K562 (cell line): ENCODE measurements around the gene RNF168. TPM values are rescaled to one million over a fixed set of nuclear protein-coding genes. Genes with fewer than 3 reads are reported as not detected.

ENCODE experiments used
- ARNT ChIP-seq, 2 experiments: fragments of 450-650 bp; IDR thresholded peaks; 2 replicates each; pipeline ENCODE4 v1.6.1; 2016; ENCODE audit warnings: mild to moderate bottlenecking in 1 of 2
- FIP1L1 ChIP-seq: fragments of 200-400 bp; formaldehyde crosslinking; IDR thresholded peaks from 2 replicates; pipeline ENCODE4 v1.6.1; 2018; ENCODE audit warnings: mild to moderate bottlenecking, low read depth, low read length; ENCODE audit not compliant: poor library complexity, severe bottlenecking
- HDAC2 ChIP-seq: fragments of 450-650 bp; IDR thresholded peaks from 2 replicates; pipeline ENCODE4 v1.6.1; 2016; ENCODE audit warnings: mild to moderate bottlenecking
- HLTF ChIP-seq: fragments of 450-650 bp; IDR thresholded peaks from 2 replicates; pipeline ENCODE4 v1.6.1; 2016
- NONO ChIP-seq, 2 experiments: fragments of 200-400 bp in 1 of 2; fragments of 450-650 bp in 1 of 2; formaldehyde crosslinking in 1 of 2; IDR thresholded peaks; 2 replicates each; pipeline ENCODE4 v1.6.1; 2017; ENCODE audit warnings: low read depth in 2 of 2, mild to moderate bottlenecking in 2 of 2, moderate library complexity in 2 of 2, low read length in 1 of 2
- POLR2G ChIP-seq: fragments of 200-400 bp; formaldehyde crosslinking; IDR thresholded peaks from 2 replicates; pipeline ENCODE4 v1.6.1; 2017; ENCODE audit warnings: low read depth, mild to moderate bottlenecking, antibody characterized with exemption, low read length, moderate library complexity
- POLR2H ChIP-seq: IDR thresholded peaks from 2 replicates; pipeline ENCODE4 v1.6.1; 2016; ENCODE audit warnings: missing genetic modification characterization, low read depth, mild to moderate bottlenecking, control low read depth, missing compliant biosample characterization, moderate library complexity
- SAP30 ChIP-seq: fragments of 200-600 bp; sonication (generic); IDR thresholded peaks from 2 replicates; pipeline ENCODE4 v1.6.1; 2012; ENCODE audit warnings: borderline replicate concordance, low read depth, mild to moderate bottlenecking, moderate library complexity, low read length, control low read depth, inconsistent platforms; ENCODE audit not compliant: insufficient read depth, poor library complexity, severe bottlenecking
- SIX5 ChIP-seq, 2 experiments: IDR thresholded peaks; 2 replicates each; pipeline ENCODE4 v1.6.1; 2011; ENCODE audit warnings: low read length in 2 of 2, borderline replicate concordance in 1 of 2, low read depth in 1 of 2, mild to moderate bottlenecking in 1 of 2, moderate library complexity in 1 of 2; ENCODE audit not compliant: insufficient read depth in 1 of 2
- SP2 ChIP-seq: IDR thresholded peaks from 2 replicates; pipeline ENCODE4 v1.6.1; 2011; ENCODE audit warnings: mild to moderate bottlenecking, low read depth, low read length, moderate library complexity; ENCODE audit not compliant: poor library complexity, severe bottlenecking; ENCODE audit errors: extremely low read depth
- YY1 ChIP-seq, 3 experiments: IDR thresholded peaks; 2 replicates each; pipeline ENCODE4 v1.6.1; 2011; ENCODE audit warnings: low read length in 2 of 3, mild to moderate bottlenecking in 2 of 3, moderate library complexity in 2 of 3, borderline replicate concordance in 1 of 3, control low read depth in 1 of 3, low read depth in 1 of 3; ENCODE audit not compliant: insufficient read depth in 3 of 3, insufficient replicate concordance in 2 of 3, control insufficient read depth in 1 of 3, insufficient read length in 1 of 3; ENCODE audit errors: extremely low read depth in 1 of 3
- ZNF408 ChIP-seq: fragments of 250-450 bp; sonication (Bioruptor Pico); IDR thresholded peaks from 2 replicates; pipeline ENCODE4 v1.4.0; 2020; ENCODE audit warnings: low read depth, mild to moderate bottlenecking, moderate library complexity
- polyA plus RNA-seq, 8 experiments: library from polyadenylated mRNA; depleted of rRNA in 4 of 8; stranded (reverse) in 5 of 8; unstranded in 3 of 8; fragments of >200 nt; fragmentation: Nextera tagmentation in 2 of 8; fragmentation: Illumina TruSeq in 1 of 8; extraction: Ambion mirVana in 2 of 8; extraction: Trizol in 1 of 8; gene quantifications; 2 replicates each; pipeline versions ENCODE4 v1.2.1 to v1.2.3, GENCODE V29; 2011 to 2014; ENCODE audit warnings: inconsistent platforms in 1 of 8, missing spikeins in 1 of 8
- total RNA-seq, 7 experiments: library from RNA; depleted of rRNA in 6 of 7; stranded (reverse); fragments of >200 nt in 6 of 7; fragmentation: Illumina TruSeq in 2 of 7; extraction: Trizol in 2 of 7; gene quantifications; 2 replicates each; pipeline versions ENCODE4 v1.2.1 to v1.2.3, GENCODE V29; 2011 to 2021; ENCODE audit warnings: low replicate concordance in 1 of 7
- TF ChIP-seq, protein P1 (sequence below), 2 experiments: fragments of 250-450 bp in 1 of 2; fragments of 450-650 bp in 1 of 2; sonication (Bioruptor Pico) in 1 of 2; IDR thresholded peaks; 2 replicates each; pipeline versions ENCODE4 v1.6.1 to v1.8.0; 2016 to 2021; ENCODE audit warnings: mild to moderate bottlenecking in 2 of 2, moderate library complexity in 2 of 2, missing compliant biosample characterization in 1 of 2, missing genetic modification characterization in 1 of 2
- TF ChIP-seq, protein P2 (sequence below): sonication (generic); formaldehyde crosslinking; IDR thresholded peaks from 2 replicates; pipeline ENCODE4 v1.8.1; 2022; ENCODE audit warnings: missing genetic modification reagents
- TF ChIP-seq, protein P3 (sequence below): fragments of 450-650 bp; IDR thresholded peaks from 2 replicates; pipeline ENCODE4 v1.6.1; 2016
- TF ChIP-seq, protein P4 (sequence below), 3 experiments: fragments of 200-800 bp in 1 of 3; sonication (Bioruptor generic) in 1 of 3; sonication (generic) in 1 of 3; formaldehyde crosslinking in 1 of 3; IDR thresholded peaks; 2 replicates each; pipeline versions ENCODE4 v1.6.1 to v1.8.0; 2016 to 2022; ENCODE audit warnings: mild to moderate bottlenecking in 2 of 3, missing compliant biosample characterization in 2 of 3, missing genetic modification characterization in 2 of 3, missing genetic modification reagents in 1 of 3
- TF ChIP-seq, protein P5 (sequence below): sonication (generic); formaldehyde crosslinking; IDR thresholded peaks from 2 replicates; pipeline ENCODE4 v1.8.0; 2022; ENCODE audit warnings: mild to moderate bottlenecking, missing genetic modification reagents, borderline replicate concordance

RNF168 gene
- total and polyA plus RNA-seq, 9 of the 15 experiments (the other 6 are each of a cell fraction or from before 2014, with no cell fraction given) = 6.0 to 32.1 (median 16.6) TPM

DNA sequence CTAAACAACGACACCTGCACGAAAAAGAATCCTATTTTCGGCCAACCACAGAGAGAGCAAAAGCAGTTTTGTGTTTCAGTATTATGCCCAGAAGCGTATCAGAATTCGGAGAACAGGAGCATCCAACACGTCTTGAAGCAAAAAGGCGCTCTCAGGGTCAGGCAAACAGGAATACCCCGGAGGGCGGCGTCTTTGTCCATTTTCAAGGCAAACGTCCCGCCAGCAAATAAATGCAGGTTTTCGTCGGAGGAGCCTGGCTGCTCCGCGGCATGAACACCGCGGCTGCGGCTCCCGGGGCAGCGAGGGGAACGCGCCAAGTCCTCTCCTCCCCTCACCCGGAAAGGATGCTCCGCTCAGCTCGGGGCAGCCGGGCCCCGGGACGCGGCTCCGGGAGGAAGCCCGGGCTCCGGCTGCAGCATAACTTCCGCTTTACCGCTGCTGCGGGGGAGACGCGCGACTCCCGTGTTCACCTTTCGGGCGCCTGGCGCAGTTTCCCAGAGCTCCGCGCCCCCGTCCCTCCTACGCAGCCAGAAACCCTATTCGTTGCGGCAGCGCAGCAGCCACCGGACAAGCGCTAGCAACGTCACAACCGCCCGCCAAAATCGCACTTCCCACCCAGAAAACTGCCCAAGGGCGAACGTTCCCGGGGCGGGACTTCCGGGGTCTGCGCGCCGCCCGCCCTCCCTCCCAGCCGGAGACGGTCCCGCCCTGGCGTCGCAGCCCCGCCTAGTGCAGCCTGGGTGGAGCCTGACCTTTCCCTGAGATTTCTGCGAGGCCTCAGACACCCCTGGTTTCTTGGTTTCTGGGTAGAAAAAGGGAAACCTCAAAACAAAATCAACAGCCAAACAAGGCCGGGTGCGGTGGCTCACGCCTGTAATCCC, at the start of gene RNF168 (continued):
- TF ChIP-seq, protein P1, sequence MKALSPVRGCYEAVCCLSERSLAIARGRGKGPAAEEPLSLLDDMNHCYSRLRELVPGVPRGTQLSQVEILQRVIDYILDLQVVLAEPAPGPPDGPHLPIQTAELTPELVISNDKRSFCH (CRISPR knock-in tag; IDR thresholded peaks at IDR 0.05) = no peak
- TF ChIP-seq, protein P1 (tag; IDR thresholded peaks at IDR 0.05) = 0 out of 2 replicates have a peak, but pooled peaks have one; percentile 21
- TF ChIP-seq NONO (IDR thresholded peaks at IDR 0.05; ENCODE audit: low read depth in 2 of 2, low read length in 1 of 2) = peak in 1 of 2 experiments; percentile 70; a peak in 2 of 4 replicates
- TF ChIP-seq, protein P2, sequence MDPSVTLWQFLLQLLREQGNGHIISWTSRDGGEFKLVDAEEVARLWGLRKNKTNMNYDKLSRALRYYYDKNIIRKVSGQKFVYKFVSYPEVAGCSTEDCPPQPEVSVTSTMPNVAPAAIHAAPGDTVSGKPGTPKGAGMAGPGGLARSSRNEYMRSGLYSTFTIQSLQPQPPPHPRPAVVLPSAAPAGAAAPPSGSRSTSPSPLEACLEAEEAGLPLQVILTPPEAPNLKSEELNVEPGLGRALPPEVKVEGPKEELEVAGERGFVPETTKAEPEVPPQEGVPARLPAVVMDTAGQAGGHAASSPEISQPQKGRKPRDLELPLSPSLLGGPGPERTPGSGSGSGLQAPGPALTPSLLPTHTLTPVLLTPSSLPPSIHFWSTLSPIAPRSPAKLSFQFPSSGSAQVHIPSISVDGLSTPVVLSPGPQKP (CRISPR knock-in tag) = no peak
- TF ChIP-seq POLR2H = peak; percentile 77
- no peak for TF ChIP-seq SIX5 (IDR thresholded peaks at IDR 0.05; ENCODE audit: borderline replicate concordance in 1 of 2, insufficient read depth in 1 of 2, low read depth in 1 of 2, low read length in 2 of 2)
- peak in 2 of 3 experiments; percentile 65 to 72 for TF ChIP-seq YY1 (IDR thresholded peaks at IDR 0.05; ENCODE audit: borderline replicate concordance in 1 of 3, control insufficient read depth in 1 of 3, extremely low read depth in 1 of 3, insufficient read depth in 3 of 3, insufficient read length in 1 of 3, insufficient replicate concordance in 2 of 3, low read depth in 1 of 3, low read length in 2 of 3)
- no peak for TF ChIP-seq ARNT (IDR thresholded peaks at IDR 0.05)
- peak; percentile 86 for TF ChIP-seq FIP1L1
- peak; percentile 38 for TF ChIP-seq SP2
- no peak for TF ChIP-seq HLTF
- TF ChIP-seq SAP30 = peak; percentile 67
- TF ChIP-seq, protein P3, sequence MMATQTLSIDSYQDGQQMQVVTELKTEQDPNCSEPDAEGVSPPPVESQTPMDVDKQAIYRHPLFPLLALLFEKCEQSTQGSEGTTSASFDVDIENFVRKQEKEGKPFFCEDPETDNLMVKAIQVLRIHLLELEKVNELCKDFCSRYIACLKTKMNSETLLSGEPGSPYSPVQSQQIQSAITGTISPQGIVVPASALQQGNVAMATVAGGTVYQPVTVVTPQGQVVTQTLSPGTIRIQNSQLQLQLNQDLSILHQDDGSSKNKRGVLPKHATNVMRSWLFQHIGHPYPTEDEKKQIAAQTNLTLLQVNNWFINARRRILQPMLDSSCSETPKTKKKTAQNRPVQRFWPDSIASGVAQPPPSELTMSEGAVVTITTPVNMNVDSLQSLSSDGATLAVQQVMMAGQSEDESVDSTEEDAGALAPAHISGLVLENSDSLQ = peak; percentile 78
- no peak for TF ChIP-seq ZNF408
- TF ChIP-seq HDAC2 = peak; percentile 20; the same call in 1 of the 2 replicates
- TF ChIP-seq POLR2G = peak; percentile 94
- TF ChIP-seq, protein P4, sequence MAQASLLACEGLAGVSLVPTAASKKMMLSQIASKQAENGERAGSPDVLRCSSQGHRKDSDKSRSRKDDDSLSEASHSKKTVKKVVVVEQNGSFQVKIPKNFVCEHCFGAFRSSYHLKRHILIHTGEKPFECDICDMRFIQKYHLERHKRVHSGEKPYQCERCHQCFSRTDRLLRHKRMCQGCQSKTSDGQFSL (CRISPR knock-in tag; IDR thresholded peaks at IDR 0.05) = no peak
- TF ChIP-seq, protein P4 (tag; IDR thresholded peaks at IDR 0.05) = no peak
- TF ChIP-seq, protein P5, sequence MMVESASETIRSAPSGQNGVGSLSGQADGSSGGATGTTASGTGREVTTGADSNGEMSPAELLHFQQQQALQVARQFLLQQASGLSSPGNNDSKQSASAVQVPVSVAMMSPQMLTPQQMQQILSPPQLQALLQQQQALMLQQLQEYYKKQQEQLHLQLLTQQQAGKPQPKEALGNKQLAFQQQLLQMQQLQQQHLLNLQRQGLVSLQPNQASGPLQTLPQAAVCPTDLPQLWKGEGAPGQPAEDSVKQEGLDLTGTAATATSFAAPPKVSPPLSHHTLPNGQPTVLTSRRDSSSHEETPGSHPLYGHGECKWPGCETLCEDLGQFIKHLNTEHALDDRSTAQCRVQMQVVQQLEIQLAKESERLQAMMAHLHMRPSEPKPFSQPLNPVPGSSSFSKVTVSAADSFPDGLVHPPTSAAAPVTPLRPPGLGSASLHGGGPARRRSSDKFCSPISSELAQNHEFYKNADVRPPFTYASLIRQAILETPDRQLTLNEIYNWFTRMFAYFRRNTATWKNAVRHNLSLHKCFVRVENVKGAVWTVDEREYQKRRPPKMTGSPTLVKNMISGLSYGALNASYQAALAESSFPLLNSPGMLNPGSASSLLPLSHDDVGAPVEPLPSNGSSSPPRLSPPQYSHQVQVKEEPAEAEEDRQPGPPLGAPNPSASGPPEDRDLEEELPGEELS (CRISPR knock-in tag) = 0 out of 2 replicates have a peak, but pooled peaks have one; percentile 50
